ENCODE measurements around the gene ZSCAN1. TPM values are rescaled to one million over a fixed set of nuclear protein-coding genes. Genes with fewer than 3 reads are reported as not detected.

The ZSCAN1 gene
- total and polyA plus RNA-seq, 9 donors: 0.38 to 2.6 (median 0.75) TPM; not detected in 3

DNA sequence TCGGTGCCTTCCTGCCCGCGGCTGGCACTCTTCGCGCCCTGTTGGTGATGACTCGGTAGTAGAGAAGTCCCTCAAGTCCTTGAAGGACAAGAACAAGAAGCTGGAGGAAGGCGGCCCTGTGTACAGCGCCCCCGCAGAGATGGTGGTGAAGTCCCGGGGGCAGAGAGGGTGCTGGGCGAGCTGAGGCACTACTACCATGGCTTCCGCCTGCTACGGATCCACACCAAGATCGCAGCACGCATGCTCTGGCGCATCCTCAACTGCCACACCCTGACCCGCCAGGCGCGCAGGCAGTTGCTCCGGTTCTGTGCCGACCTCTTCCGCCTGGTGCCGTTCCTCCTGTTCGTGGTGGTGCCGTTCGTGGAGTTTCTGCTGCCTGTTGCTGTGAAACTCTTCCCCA is 11.1 kb downstream of the ZSCAN1 start:
- Histone ChIP-seq H3K4me3 (no peak overlapping the region), H3K4me1 (ENCODE audit: insufficient read depth) (no peaks in the 10 kb centered on the region), H3K27ac (no peak overlapping the region), H3K9me3 (peaks cover 4 to 21% of the 10 kb centered on the region in 2 donors), H3K36me3 (no peaks in the 10 kb centered on the region), H3K27me3 (no peaks in the 10 kb centered on the region)
- intact Hi-C loops (cut with DNase I): no loop called here
- DNase-seq: no peak
- TF ChIP-seq POLR2A (IDR thresholded peaks at IDR 0.05): no peak
- TF ChIP-seq, protein P1, sequence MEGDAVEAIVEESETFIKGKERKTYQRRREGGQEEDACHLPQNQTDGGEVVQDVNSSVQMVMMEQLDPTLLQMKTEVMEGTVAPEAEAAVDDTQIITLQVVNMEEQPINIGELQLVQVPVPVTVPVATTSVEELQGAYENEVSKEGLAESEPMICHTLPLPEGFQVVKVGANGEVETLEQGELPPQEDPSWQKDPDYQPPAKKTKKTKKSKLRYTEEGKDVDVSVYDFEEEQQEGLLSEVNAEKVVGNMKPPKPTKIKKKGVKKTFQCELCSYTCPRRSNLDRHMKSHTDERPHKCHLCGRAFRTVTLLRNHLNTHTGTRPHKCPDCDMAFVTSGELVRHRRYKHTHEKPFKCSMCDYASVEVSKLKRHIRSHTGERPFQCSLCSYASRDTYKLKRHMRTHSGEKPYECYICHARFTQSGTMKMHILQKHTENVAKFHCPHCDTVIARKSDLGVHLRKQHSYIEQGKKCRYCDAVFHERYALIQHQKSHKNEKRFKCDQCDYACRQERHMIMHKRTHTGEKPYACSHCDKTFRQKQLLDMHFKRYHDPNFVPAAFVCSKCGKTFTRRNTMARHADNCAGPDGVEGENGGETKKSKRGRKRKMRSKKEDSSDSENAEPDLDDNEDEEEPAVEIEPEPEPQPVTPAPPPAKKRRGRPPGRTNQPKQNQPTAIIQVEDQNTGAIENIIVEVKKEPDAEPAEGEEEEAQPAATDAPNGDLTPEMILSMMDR (IDR thresholded peaks at IDR 0.05): no peak
- no peak for TF ChIP-seq EP300 (IDR thresholded peaks at IDR 0.05)
- 90 to 95% (median 93%) methylated on average over 26 of the region's 26 CpGs for WGBS, 3 donors

DNA sequence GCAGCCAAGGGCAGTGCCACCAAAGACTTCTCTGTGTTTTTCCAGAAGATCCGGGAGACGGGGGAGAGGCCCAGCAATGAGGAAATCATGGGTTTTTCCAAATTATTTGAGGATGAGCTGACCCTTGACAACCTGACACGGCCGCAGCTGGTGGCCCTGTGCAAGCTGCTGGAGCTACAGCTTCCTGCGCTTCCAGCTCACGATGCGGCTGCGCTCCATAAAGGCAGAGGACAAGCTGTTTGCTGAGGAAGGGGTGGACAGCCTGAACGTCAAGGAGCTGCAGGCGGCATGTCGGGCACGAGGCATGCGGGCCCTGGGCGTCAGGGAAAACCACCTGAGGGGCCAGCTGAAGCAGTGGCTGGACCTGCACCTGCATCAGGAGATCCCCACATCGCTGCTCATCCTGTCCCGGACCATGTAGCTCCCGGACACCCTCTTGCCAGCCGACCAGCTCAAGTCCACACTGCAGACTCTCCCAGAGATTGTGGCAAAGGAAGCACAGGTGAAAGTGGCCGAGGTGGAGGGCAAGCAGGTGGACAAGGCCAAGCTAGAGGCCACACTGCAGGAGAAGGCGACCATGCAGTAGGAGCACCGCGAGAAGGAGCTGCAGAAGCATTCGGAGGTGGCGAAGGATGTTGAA is 11.7 kb downstream of the ZSCAN1 start:
- H3K27me3 ChIP-seq: no peaks in the 10 kb centered on the region
- intact Hi-C loops (cut with DNase I): no loop called here
- H3K9me3 ChIP-seq: peaks cover 4 to 21% of the 10 kb centered on the region in 2 donors
- H3K36me3 ChIP-seq: no peaks in the 10 kb centered on the region
- WGBS, 3 donors: 93 to 95% (median 95%) methylated on average over 24 of the region's 24 CpGs
- H3K4me3 ChIP-seq: no peak overlapping the region
- TF ChIP-seq, protein P1 (IDR thresholded peaks at IDR 0.05): no peak
- no peak for TF ChIP-seq EP300 (IDR thresholded peaks at IDR 0.05)
- TF ChIP-seq POLR2A (IDR thresholded peaks at IDR 0.05): no peak
- no peaks in the 10 kb centered on the region for H3K4me1 ChIP-seq (ENCODE audit: insufficient read depth)
- no peak overlapping the region for H3K27ac ChIP-seq
- DNase-seq: no peak

DNA sequence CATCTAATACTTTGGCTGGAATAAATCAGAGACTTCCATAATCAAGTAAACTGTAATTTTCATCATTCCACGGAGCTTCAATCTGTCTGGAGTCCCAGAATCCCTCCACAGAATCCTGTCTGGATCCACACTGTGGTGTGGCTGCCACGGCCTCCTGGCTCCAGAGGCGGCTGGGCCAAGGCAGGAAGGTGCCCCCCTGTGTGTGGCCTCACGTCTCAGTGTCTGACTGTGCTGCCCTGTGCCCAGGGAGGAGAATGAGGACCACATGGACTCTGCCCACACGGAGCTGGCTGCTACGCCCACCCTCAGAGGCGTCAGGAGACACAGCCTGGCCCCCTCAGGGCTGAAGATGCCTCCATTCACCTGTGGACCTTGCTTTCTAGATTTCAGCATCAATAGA is 13.0 kb downstream of the ZSCAN1 start:
- TF ChIP-seq, protein P1 (IDR thresholded peaks at IDR 0.05): no peak
- TF ChIP-seq POLR2A (IDR thresholded peaks at IDR 0.05) (no peak), EP300 (IDR thresholded peaks at IDR 0.05) (no peak)
- no peaks in the 10 kb centered on the region for H3K4me1 ChIP-seq (ENCODE audit: insufficient read depth)

DNA sequence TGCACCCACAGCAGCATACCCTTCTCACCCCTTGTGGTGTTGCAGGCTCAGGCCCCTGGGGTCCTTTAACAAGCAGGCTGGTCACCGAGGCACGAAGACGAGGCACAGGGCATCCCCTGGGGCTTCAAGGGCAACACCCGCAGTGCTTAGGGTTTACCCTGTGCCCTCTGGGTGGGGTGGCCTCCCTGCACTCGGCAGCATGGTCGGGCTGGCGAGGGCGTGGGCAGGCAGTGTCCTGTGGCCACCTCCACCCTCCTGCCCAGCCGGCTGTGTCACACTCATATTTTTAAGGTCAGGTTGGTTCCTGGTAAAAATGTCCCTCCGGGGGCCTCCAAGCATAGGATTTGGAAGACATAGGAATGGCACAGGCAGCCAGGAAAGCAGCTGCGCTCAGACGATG is 13.8 kb downstream of the ZSCAN1 start:
- Histone ChIP-seq H3K27ac (no peak overlapping the region), H3K4me1 (ENCODE audit: insufficient read depth) (no peaks in the 10 kb centered on the region)

More for the DNA sequence above, 13.0 kb downstream of the ZSCAN1 start:
- H3K4me3 ChIP-seq: no peak overlapping the region
- no peaks in the 10 kb centered on the region for H3K36me3 ChIP-seq
- 86 to 88% (median 87%) methylated on average over 7 of the region's 7 CpGs for WGBS, 3 donors
- no peak for DNase-seq
- H3K9me3 ChIP-seq: peaks cover 4 to 21% of the 10 kb centered on the region in 2 donors
- intact Hi-C loops (cut with DNase I): no loop called here
- no peak overlapping the region for H3K27ac ChIP-seq
- H3K27me3 ChIP-seq: no peaks in the 10 kb centered on the region

More for the DNA sequence above, 13.8 kb downstream of the ZSCAN1 start:
- peaks cover 4 to 23% of the 10 kb centered on the region in 2 donors for H3K9me3 ChIP-seq
- no peaks in the 10 kb centered on the region for H3K36me3 ChIP-seq
- no peaks in the 10 kb centered on the region for H3K27me3 ChIP-seq
- no peak overlapping the region for H3K4me3 ChIP-seq
- WGBS, 3 donors: 94% methylated on average over 12 of the region's 12 CpGs
- TF ChIP-seq, protein P1 (IDR thresholded peaks at IDR 0.05): no peak
- TF ChIP-seq EP300 (IDR thresholded peaks at IDR 0.05) (no peak), POLR2A (IDR thresholded peaks at IDR 0.05) (no peak)
- intact Hi-C loops (cut with DNase I): no loop called here
- DNase-seq: no peak

Measured in ovary (tissue), 9 donors.